HG02970 (cell line): ENCODE data around the gene AKR1E2.

Experiments used
- ATAC-seq: cut with Tn5 transposase; IDR thresholded peaks from one replicate; pipeline ENCODE4 v1.9.1; 2021; ENCODE audit warnings: mild to moderate bottlenecking, moderate library complexity, moderate number of reproducible peaks; ENCODE audit not compliant: unreplicated experiment, low FRiP score

Gene AKR1E2

DNA sequence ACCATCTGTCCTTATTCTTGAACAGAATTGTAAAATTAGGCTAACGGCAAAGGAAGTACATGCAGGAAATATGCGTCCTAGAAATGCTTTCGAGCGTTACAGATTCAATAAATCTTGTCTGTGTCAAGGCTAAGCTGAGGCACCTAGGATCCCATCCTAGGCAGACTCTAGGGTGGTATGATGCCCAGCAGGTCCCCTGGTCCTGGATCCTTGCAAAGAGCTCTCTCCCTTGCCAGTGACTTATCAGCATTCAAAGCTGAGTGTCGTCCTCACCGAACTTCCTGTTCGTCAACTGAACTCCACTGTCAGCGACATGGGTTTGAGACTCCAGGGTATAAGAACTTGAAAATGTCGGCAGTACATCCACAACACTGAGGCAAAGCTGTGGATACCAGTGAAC, 61.5 kb downstream of the AKR1E2 start:
- no peak for ATAC-seq

DNA sequence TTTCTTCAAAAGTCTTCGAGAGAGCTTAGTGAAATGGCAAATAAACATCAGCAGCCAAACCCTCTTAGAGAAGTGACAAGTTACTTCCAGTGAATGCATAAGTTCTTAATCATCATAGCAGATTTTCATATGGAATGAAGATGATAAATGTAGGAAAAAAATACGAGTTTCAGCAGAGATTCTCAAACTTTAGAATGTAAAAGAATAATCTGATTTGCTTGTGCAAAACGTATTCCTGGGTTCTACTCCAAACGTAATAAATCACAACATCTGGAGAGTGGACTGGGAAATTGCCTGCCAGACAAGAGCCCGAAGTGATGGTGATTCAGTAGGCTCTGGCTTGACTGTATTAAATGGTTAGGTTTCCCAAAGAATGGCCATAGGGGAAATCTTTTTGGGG, 62.2 kb downstream of the AKR1E2 start:
- ATAC-seq, result no peak

DNA sequence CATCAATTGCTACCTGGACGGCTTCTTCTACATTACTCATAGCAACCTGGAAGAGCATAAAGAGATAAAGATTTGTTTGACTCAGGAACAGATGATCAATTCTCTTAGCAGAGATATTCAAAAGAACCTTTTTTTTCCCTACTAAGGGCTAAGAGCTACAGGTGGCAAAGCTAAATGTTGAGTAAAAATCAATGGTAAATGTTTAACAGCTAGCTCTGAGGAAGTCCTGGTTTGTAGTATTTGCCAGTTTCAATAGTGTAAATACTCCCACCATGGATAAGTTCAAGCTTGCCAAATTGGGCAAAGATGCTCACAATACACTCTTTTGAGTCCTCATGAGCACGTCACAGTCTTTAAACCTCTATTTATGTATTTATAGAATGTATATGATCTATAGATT, 64.0 kb downstream of the AKR1E2 start:
- ATAC-seq, result no peak

DNA sequence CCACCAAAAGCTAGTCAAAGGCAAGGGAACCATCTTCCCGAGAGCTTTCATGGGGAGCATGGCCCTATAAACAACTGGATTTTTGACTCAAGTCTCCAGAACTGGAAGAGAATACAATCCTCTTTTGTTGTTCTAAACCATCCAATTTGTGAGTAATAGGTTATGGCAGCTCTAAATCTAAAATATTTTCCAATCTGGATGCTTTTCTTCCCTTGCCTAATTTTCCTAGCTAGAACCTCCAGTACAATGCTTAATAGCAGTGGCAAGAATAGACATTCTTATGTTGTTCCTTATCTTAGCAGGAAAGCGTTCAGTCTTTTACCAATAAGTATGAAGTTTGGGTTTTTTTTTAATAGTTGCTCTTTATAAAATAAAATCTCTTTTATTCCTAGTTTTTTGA, 66.7 kb downstream of the AKR1E2 start:
- ATAC-seq, result no peak

DNA sequence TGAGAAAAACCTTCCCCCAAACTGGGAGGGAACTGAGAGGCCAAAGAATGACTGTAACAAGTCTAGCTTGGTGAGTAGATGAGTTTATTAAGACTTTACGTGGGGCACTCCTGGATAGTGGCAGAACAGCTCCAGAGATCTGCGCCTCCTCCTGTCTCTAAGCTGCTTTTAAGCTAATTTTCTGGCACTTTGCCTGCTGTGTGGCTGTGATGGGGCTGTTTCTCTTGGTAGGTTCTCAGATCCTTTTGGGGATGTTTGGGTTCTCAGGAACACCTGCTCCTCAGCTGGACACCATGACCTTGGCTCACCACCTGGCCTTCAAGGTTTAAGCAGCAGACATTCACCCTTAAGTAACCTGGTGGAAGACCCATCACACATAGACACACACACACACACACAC, 68.3 kb downstream of the AKR1E2 start:
- no peak for ATAC-seq
